ENCODE measurements around the gene COL18A1. TPM values are rescaled to one million over a fixed set of nuclear protein-coding genes. Genes with fewer than 3 reads are reported as not detected.

The COL18A1 gene
- total and polyA plus RNA-seq, 7 experiments from 2014 or later = 7.0 to 89.8 (median 15.4) TPM

GRCh38 chr21:45448810-45449657, 44.1 kb downstream of the COL18A1 start:
- peaks cover 0 to 19% (median 4%) of the 10 kb centered on the region in 5 donors for H3K27me3 Mint-ChIP-seq
- peaks cover 0 to 6% (median 2%) of the 10 kb centered on the region in 7 donors for H3K4me1 Mint-ChIP-seq
- Histone ChIP-seq H3K36me3 (ENCODE audit: control insufficient read depth in 2 of 3, insufficient read depth in 3 of 3, low read length in 3 of 3) (no peaks in the 10 kb centered on the region), H3K9me3 (ENCODE audit: control insufficient read depth in 2 of 3, low read length in 3 of 3) (no peaks in the 10 kb centered on the region), H3K4me3 (ENCODE audit: low read length) (no peak overlapping the region), H3K27ac (ENCODE audit: low read depth, low read length) (no peak overlapping the region), H3K27me3 (ENCODE audit: control insufficient read depth in 2 of 2, insufficient read depth in 2 of 2, low read length in 2 of 2) (no peaks in the 10 kb centered on the region), H3K4me1 (ENCODE audit: control insufficient read depth in 2 of 2, insufficient read depth in 2 of 2, low read length in 2 of 2) (no peaks in the 10 kb centered on the region)
- H3K36me3 Mint-ChIP-seq = no peaks in the 10 kb centered on the region
- POLR2A ChIA-PET = no interaction called here
- no peak overlapping the region for H3K27ac Mint-ChIP-seq
- peaks cover 0 to 14% (median 2%) of the 10 kb centered on the region in 11 donors for H3K9me3 Mint-ChIP-seq
- ATAC-seq = no peak
- no peak overlapping the region for H3K4me3 Mint-ChIP-seq
- CTCF ChIA-PET = no interaction called here
- intact Hi-C loops (cut with micrococcal nuclease) = no loop called here
- no peak for DNase-seq

- Histone ChIP-seq H3K27me3 (ENCODE audit: control insufficient read depth in 2 of 2, insufficient read depth in 2 of 2, low read length in 2 of 2) (no peaks in the 10 kb centered on the region), H3K27ac (ENCODE audit: low read depth, low read length) (no peak overlapping the region), H3K36me3 (ENCODE audit: control insufficient read depth in 2 of 3, insufficient read depth in 3 of 3, low read length in 3 of 3) (no peaks in the 10 kb centered on the region), H3K4me3 (ENCODE audit: low read length) (no peak overlapping the region), H3K4me1 (ENCODE audit: control insufficient read depth in 2 of 2, insufficient read depth in 2 of 2, low read length in 2 of 2) (no peaks in the 10 kb centered on the region), H3K9me3 (ENCODE audit: control insufficient read depth in 2 of 3, low read length in 3 of 3) (no peaks in the 10 kb centered on the region)
- H3K27ac Mint-ChIP-seq = no peak overlapping the region
- ChIA-PET POLR2A (interaction anchor here (1.0 kb wide), 1 partner anchor 425 kb away, joined by 5 read pairs; no protein-coding TSS in a partner anchor), CTCF (no interaction called here)
- ATAC-seq = no peak
- H3K27me3 Mint-ChIP-seq = peaks cover 0 to 18% (median 4%) of the 10 kb centered on the region in 5 donors
- no peak for DNase-seq
- H3K9me3 Mint-ChIP-seq = peaks cover 0 to 14% (median 2%) of the 10 kb centered on the region in 11 donors
- peaks cover 0 to 6% (median 2%) of the 10 kb centered on the region in 7 donors for H3K4me1 Mint-ChIP-seq
- H3K36me3 Mint-ChIP-seq = no peaks in the 10 kb centered on the region
- intact Hi-C loops (cut with micrococcal nuclease) = no loop called here
- no peak overlapping the region for H3K4me3 Mint-ChIP-seq
Observed at GRCh38 chr21:45449658-45450422, 44.9 kb downstream of the COL18A1 start.

- no peak overlapping the region for H3K27ac ChIP-seq (ENCODE audit: low read depth, low read length)
- H3K9me3 Mint-ChIP-seq = peaks cover 0 to 14% (median 2%) of the 10 kb centered on the region in 11 donors
- H3K4me1 ChIP-seq (ENCODE audit: control insufficient read depth in 2 of 2, insufficient read depth in 2 of 2, low read length in 2 of 2) = no peaks in the 10 kb centered on the region
- no peak overlapping the region for H3K4me3 ChIP-seq (ENCODE audit: low read length)
- peaks cover 0 to 6% (median 2%) of the 10 kb centered on the region in 7 donors for H3K4me1 Mint-ChIP-seq
- intact Hi-C loops (cut with micrococcal nuclease) = no loop called here
- DNase-seq (no peak), ATAC-seq (no peak)
- no peaks in the 10 kb centered on the region for H3K9me3 ChIP-seq (ENCODE audit: control insufficient read depth in 2 of 3, low read length in 3 of 3)
- no peak overlapping the region for H3K4me3 Mint-ChIP-seq
- no peaks in the 10 kb centered on the region for H3K27me3 ChIP-seq (ENCODE audit: control insufficient read depth in 2 of 2, insufficient read depth in 2 of 2, low read length in 2 of 2)
- peak overlapping the region in 1 of 9 donors; percentile 74 for H3K27ac Mint-ChIP-seq
- CTCF ChIA-PET = no interaction called here
- H3K36me3 ChIP-seq (ENCODE audit: control insufficient read depth in 2 of 3, insufficient read depth in 3 of 3, low read length in 3 of 3) = no peaks in the 10 kb centered on the region
- H3K36me3 Mint-ChIP-seq = no peaks in the 10 kb centered on the region
- H3K27me3 Mint-ChIP-seq = peaks cover 0 to 13% (median 4%) of the 10 kb centered on the region in 5 donors
- POLR2A ChIA-PET = interaction anchor here (1.0 kb wide), 1 partner anchor 424 kb away, joined by 5 read pairs; no protein-coding TSS in a partner anchor
Observed at GRCh38 chr21:45450423-45451090, 45.6 kb downstream of the COL18A1 start.

- no peak for ATAC-seq
- no peak overlapping the region for H3K4me3 ChIP-seq (ENCODE audit: low read length)
- no peaks in the 10 kb centered on the region for H3K27me3 ChIP-seq (ENCODE audit: control insufficient read depth in 2 of 2, insufficient read depth in 2 of 2, low read length in 2 of 2)
- Mint-ChIP-seq H3K4me1 (peaks cover 0 to 6% (median 2%) of the 10 kb centered on the region in 7 donors), H3K4me3 (no peak overlapping the region), H3K36me3 (no peaks in the 10 kb centered on the region), H3K27me3 (peaks cover 0 to 10% (median 3%) of the 10 kb centered on the region in 5 donors), H3K9me3 (peaks cover 0 to 14% (median 1%) of the 10 kb centered on the region in 11 donors), H3K27ac (peak overlapping the region in 1 of 9 donors; percentile 74)
- no peaks in the 10 kb centered on the region for H3K36me3 ChIP-seq (ENCODE audit: control insufficient read depth in 2 of 3, insufficient read depth in 3 of 3, low read length in 3 of 3)
- ChIA-PET POLR2A (no interaction called here), CTCF (no interaction called here)
- intact Hi-C loops (cut with micrococcal nuclease) = no loop called here
- DNase-seq = no peak
- no peak overlapping the region for H3K27ac ChIP-seq (ENCODE audit: low read depth, low read length)
- no peaks in the 10 kb centered on the region for H3K9me3 ChIP-seq (ENCODE audit: control insufficient read depth in 2 of 3, low read length in 3 of 3)
- no peaks in the 10 kb centered on the region for H3K4me1 ChIP-seq (ENCODE audit: control insufficient read depth in 2 of 2, insufficient read depth in 2 of 2, low read length in 2 of 2)
Observed at GRCh38 chr21:45451091-45451740, 46.3 kb downstream of the COL18A1 start.

- intact Hi-C loops (cut with micrococcal nuclease) = no loop called here
- Mint-ChIP-seq H3K27ac (peak overlapping the region in 1 of 9 donors; percentile 46), H3K27me3 (peaks cover 0 to 7% (median 2%) of the 10 kb centered on the region in 5 donors), H3K4me3 (no peak overlapping the region), H3K4me1 (peaks cover 0 to 6% (median 2%) of the 10 kb centered on the region in 7 donors), H3K36me3 (no peaks in the 10 kb centered on the region), H3K9me3 (peaks cover 0 to 14% (median 0%) of the 10 kb centered on the region in 11 donors)
- H3K4me3 ChIP-seq (ENCODE audit: low read length) = no peak overlapping the region
- ChIA-PET POLR2A (no interaction called here), CTCF (no interaction called here)
- ATAC-seq (no peak), DNase-seq (no peak)
- H3K27me3 ChIP-seq (ENCODE audit: control insufficient read depth in 2 of 2, insufficient read depth in 2 of 2, low read length in 2 of 2) = no peaks in the 10 kb centered on the region
- no peak overlapping the region for H3K27ac ChIP-seq (ENCODE audit: low read depth, low read length)
- no peaks in the 10 kb centered on the region for H3K36me3 ChIP-seq (ENCODE audit: control insufficient read depth in 2 of 3, insufficient read depth in 3 of 3, low read length in 3 of 3)
- no peaks in the 10 kb centered on the region for H3K9me3 ChIP-seq (ENCODE audit: control insufficient read depth in 2 of 3, low read length in 3 of 3)
- H3K4me1 ChIP-seq (ENCODE audit: control insufficient read depth in 2 of 2, insufficient read depth in 2 of 2, low read length in 2 of 2) = no peaks in the 10 kb centered on the region
Observed at GRCh38 chr21:45451771-45452182, 46.8 kb downstream of the COL18A1 start.

GRCh38 chr21:45452696-45453307, 47.8 kb downstream of the COL18A1 start:
- intact Hi-C loops (cut with micrococcal nuclease) = no loop called here
- Histone ChIP-seq H3K27ac (ENCODE audit: low read depth, low read length) (no peak overlapping the region), H3K36me3 (ENCODE audit: control insufficient read depth in 2 of 3, insufficient read depth in 3 of 3, low read length in 3 of 3) (no peaks in the 10 kb centered on the region), H3K27me3 (ENCODE audit: control insufficient read depth in 2 of 2, insufficient read depth in 2 of 2, low read length in 2 of 2) (no peaks in the 10 kb centered on the region), H3K9me3 (ENCODE audit: control insufficient read depth in 2 of 3, low read length in 3 of 3) (no peaks in the 10 kb centered on the region), H3K4me1 (ENCODE audit: control insufficient read depth in 2 of 2, insufficient read depth in 2 of 2, low read length in 2 of 2) (no peaks in the 10 kb centered on the region), H3K4me3 (ENCODE audit: low read length) (no peak overlapping the region)
- POLR2A ChIA-PET = no interaction called here
- H3K27me3 Mint-ChIP-seq = peaks cover 0 to 7% (median 2%) of the 10 kb centered on the region in 5 donors
- peaks cover 0 to 6% (median 2%) of the 10 kb centered on the region in 7 donors for H3K4me1 Mint-ChIP-seq
- H3K9me3 Mint-ChIP-seq = peaks cover 0 to 12% (median 0%) of the 10 kb centered on the region in 11 donors
- DNase-seq = no peak
- ATAC-seq = no peak
- H3K36me3 Mint-ChIP-seq = no peaks in the 10 kb centered on the region
- H3K27ac Mint-ChIP-seq = peak overlapping the region in 3 of 9 donors; percentile 9 to 28 (median 20)
- CTCF ChIA-PET = no interaction called here
- peak overlapping the region in 1 of 10 donors; percentile 7 for H3K4me3 Mint-ChIP-seq
